Stimulated activated CD4-positive, alpha-beta T cell treated with anti-CD3 and anti-CD28 coated beads, TNF-alpha, amount 100 ng/mL, for 1 hour (primary cell): Measurements from ENCODE around the gene GJD3.
"Not testable (repeated sequence)": the region's sequence is repeated elsewhere in the genome, so short reads cannot be mapped to it uniquely, and the experiment has no call there.

Experiments used
- DNase-seq, 3 donors: peaks; one replicate each; pipeline ENCODE4 v3.0.0-alpha.2; 2020; ENCODE audit warnings: low read depth in 3 of 3, low spot score in 1 of 3

Gene GJD3

GRCh38 chr17:40364121-40364861 lies at the start of gene GJD3:
Gene GJD3 (minus strand): TSS chr17:40364737. CDS start chr17:40363815, 922 bp downstream.
- DNase-seq = no peak

- DNase-seq = not testable (repeated sequence)
These were observed 49.8 kb upstream of the GJD3 start for GRCh38 chr17:40414312-40414711.

GRCh38 chr17:40412880-40413279 lies 48.3 kb upstream of the GJD3 start:
- no peak for DNase-seq

GRCh38 chr17:40411821-40412220 lies 47.3 kb upstream of the GJD3 start:
- DNase-seq = no peak

- no peak for DNase-seq
These were observed 45.5 kb upstream of the GJD3 start for GRCh38 chr17:40410082-40410481.

- DNase-seq = not testable (repeated sequence)
These were observed 45.0 kb upstream of the GJD3 start for GRCh38 chr17:40409540-40409939.

GRCh38 chr17:40407460-40407859 lies 42.9 kb upstream of the GJD3 start:
- no peak for DNase-seq

GRCh38 chr17:40404003-40404402 lies 39.5 kb upstream of the GJD3 start:
- DNase-seq = no peak

- DNase-seq = no peak
These were observed 38.1 kb upstream of the GJD3 start for GRCh38 chr17:40402668-40403067.

- no peak for DNase-seq
These were observed 34.6 kb upstream of the GJD3 start for GRCh38 chr17:40399185-40399584.

- DNase-seq = not testable (repeated sequence)
These were observed 22.0 kb upstream of the GJD3 start for GRCh38 chr17:40386555-40386954.

GRCh38 chr17:40382251-40382650 lies 17.7 kb upstream of the GJD3 start:
- no peak for DNase-seq

- no peak for DNase-seq
These were observed 14.4 kb upstream of the GJD3 start for GRCh38 chr17:40378966-40379365.

GRCh38 chr17:40377832-40378231 lies 13.3 kb upstream of the GJD3 start:
- DNase-seq = no peak

GRCh38 chr17:40376541-40376940 lies 12.0 kb upstream of the GJD3 start:
- DNase-seq = not testable (repeated sequence)

- DNase-seq = not testable (repeated sequence)
These were observed 11.2 kb upstream of the GJD3 start for GRCh38 chr17:40375786-40376185.

- no peak for DNase-seq
These were observed 10.4 kb upstream of the GJD3 start for GRCh38 chr17:40374821-40375498.

GRCh38 chr17:40373999-40374398 lies 9.5 kb upstream of the GJD3 start:
- DNase-seq = no peak

- no peak for DNase-seq
These were observed 8.8 kb upstream of the GJD3 start for GRCh38 chr17:40373324-40373723.

GRCh38 chr17:40372644-40373043 lies 8.1 kb upstream of the GJD3 start:
- DNase-seq = not testable (repeated sequence)

- no peak for DNase-seq
These were observed 7.5 kb upstream of the GJD3 start for GRCh38 chr17:40372031-40372430.

GRCh38 chr17:40371261-40371929 lies 6.9 kb upstream of the GJD3 start:
- no peak for DNase-seq
